GM18511 (cell line): ENCODE results near the gene ZKSCAN5.
"Not testable (repeated sequence)": the region's sequence is repeated elsewhere in the genome, so short reads cannot be mapped to it uniquely, and the experiment has no call there.

Experiments
- ATAC-seq: cut with Tn5 transposase; IDR thresholded peaks from one replicate; pipeline ENCODE4 v1.9.1; 2021; ENCODE audit warnings: mild to moderate bottlenecking, moderate library complexity; ENCODE audit not compliant: unreplicated experiment

The ZKSCAN5 gene

DNA sequence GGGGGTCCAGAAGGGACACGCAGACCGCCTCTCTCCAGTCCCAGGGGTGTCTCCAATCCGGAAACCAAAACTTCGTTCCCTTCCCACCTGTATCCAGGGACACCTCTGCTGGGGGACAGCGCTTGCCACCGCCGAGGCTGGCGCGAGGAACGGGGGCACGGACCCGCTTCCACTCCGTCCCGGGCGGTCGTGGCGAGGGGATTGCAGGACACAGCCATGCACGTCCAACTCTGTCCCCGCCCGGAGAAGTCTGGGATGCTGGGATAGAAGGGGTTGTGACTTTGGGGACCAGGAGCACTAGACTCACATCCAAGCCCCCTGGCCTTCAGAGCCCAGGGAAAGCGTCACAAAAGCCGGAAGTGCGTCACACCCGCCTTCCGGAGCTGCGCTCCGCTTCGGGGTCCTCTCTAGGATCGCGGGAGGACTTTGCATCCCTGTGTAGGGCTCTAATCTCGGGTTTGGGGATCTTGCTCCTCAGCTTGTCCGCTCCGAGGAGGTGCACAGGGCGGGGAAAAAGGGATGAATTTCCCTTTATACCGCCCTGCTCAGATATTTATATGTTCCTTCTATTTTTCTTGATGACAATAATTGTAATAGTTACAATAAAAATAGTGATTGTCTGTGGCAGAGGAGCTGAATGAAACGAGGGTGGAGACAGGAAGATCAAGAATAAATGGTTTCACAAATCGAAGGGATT lies 47.5 kb downstream of the ZKSCAN5 start, which contains the start of gene FAM200A:
Gene FAM200A, minus strand, starts transcription at position 348 of the 697 bp plus-strand sequence. CDS start 3,707 bp downstream, outside the sequence.
- peak; percentile 97 for ATAC-seq

DNA sequence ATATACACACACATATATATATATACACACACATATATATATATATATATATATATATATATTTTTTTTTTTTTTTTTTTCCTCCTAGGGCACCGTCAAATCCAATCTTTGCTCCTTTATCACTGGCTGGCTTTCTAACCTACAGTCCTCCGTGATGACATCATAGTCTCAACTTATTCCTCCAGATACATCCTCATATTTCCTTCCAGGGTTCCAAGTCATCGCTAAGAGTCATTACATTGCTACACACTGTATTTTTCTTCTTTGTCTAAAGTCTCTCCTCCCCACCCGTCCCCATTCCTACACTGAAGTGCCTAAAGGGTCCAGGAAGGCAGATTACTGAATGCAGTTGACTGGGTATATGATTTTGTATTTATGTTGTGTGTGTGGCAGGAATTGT lies 48.6 kb downstream of the ZKSCAN5 start:
- no peak for ATAC-seq

DNA sequence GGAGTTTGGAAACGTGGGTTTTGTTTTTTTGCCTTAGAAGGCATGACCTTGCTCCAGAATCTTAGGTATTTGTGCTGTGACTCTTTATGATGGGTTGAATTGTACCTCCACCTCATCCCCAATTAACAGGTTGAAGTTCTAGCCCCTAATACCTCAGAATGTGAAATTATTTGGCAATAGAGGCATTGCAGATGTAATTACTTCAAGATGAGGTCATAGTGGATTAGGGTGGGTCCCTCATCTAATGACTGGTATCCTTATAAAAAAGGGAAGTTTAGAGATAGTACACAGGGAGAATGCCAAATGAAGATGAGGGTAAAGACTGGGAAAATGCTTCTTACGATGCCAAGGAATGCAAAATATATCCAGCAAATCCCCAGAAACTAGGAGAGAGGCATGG lies 50.5 kb downstream of the ZKSCAN5 start:
- no peak for ATAC-seq

DNA sequence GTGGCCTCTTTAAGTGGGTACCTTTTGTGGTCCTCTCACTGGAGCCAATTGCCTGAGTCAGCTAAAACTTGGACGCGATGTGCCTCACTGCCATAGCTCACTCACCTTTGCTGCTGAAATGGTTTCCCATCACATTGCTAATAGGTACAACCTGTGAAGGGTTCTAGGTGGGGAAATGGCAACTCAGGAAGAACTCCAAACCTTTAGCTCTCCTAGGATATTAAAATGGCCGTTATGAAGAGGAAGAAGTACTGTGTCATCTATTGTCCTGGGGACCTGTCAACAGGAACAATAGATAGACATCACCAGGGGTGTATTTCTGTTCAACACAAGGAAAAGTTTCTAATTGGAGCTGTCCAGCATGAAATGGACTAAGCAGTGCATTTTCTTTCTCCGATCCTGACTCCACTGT lies 52.7 kb downstream of the ZKSCAN5 start:
- no peak for ATAC-seq

DNA sequence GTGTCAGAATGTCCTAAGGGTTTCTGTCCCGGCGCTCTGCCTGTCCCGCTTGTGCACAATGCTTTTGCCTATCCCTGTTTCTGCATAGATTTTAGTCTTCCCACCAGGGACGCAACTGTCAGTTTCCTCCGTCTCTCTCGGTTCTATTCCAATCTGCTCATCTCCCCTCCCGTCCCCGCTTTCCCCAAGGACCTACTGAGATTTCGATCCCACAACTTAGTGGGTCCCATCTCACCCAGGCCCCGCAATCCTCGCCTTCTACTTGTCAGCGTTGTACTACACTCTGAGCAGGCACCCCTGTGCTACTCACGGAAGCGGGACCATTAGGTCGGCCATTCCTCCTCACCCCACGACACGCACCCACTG lies 53.5 kb downstream of the ZKSCAN5 start:
- peak; percentile 57 for ATAC-seq

DNA sequence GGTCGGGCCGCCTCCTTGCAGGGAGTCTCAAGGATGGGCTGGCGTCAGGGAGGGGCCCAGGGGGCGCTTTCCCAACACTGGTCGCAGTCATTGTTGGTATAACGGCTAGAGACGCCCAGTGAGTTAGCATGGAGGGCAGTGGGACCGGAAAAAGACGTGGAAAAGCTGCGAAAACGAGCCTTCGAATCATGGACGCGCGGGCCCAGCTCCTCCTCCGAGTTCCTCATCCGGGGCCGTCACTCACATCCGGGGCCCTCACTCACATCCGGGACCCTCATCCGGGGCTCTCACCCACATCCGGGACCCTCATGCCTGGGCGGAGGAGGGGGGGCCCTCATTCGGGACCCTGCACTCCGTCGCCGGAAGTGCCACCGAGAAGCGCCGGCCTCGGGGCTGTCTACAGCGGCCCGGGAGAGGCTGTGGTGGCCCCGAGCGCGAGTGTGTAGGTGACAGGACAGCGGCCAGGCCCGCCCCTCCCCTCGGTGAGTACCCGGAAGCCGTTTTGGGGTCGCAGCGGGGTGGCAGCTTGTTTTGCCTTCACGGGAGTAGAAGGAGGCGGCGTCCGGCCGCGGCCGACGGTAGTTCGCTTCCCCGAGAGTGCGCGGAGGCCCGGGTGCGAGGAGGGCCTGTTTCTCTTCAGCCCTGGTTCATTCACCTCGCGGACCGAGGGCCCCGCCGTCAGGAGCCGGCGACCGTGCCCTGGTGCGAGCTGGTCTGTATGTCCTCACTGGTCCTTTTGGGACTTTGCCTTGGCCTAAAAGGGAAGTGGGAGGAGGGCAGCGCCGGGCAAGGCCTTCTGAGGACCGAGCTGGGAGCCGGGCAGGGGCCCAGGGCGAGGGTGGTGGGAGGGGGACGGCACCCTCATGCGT lies 54.1 kb downstream of the ZKSCAN5 start, which contains the start of gene ZNF655:
Gene ZNF655, plus strand, starts transcription at position 337 of the 869 bp plus-strand sequence. CDS start 1,918 bp downstream, outside the sequence.
- peak; percentile 86 for ATAC-seq

DNA sequence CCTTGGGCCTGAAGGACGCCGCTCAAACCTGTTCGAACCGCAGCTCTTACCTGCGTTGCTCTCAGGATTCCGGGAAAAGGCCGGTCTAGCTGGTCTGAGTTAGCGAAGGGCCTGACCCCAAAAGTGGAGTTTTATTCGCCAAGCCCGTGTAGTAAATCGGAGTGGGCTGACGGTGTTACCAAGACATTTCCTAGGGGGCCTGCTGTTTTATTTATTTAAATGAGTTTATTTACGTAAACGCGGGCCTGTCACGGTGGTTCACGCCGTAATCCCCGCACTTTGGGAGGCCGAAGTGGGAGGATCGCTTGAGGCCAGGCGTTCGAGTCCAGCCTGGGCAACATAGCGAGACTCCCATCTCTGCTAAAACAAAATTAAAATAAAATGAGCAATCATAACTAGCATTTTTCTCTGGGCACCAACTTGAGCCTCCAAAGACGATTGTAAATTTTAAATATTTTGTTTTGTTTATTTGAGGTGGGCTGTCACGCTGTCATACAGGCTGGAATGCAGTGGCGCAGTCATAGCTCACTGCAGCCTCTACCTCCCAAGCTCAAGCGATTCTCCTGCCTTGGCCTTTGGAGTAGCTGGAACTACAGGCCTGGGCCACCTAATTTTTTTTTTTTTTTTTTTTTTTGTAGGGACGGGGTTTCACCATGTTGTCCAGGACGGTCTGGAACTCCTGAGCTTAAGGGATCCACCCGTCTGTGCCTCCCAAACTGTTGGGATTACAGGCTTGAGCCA lies 54.9 kb downstream of the ZKSCAN5 start:
- no peak for ATAC-seq

DNA sequence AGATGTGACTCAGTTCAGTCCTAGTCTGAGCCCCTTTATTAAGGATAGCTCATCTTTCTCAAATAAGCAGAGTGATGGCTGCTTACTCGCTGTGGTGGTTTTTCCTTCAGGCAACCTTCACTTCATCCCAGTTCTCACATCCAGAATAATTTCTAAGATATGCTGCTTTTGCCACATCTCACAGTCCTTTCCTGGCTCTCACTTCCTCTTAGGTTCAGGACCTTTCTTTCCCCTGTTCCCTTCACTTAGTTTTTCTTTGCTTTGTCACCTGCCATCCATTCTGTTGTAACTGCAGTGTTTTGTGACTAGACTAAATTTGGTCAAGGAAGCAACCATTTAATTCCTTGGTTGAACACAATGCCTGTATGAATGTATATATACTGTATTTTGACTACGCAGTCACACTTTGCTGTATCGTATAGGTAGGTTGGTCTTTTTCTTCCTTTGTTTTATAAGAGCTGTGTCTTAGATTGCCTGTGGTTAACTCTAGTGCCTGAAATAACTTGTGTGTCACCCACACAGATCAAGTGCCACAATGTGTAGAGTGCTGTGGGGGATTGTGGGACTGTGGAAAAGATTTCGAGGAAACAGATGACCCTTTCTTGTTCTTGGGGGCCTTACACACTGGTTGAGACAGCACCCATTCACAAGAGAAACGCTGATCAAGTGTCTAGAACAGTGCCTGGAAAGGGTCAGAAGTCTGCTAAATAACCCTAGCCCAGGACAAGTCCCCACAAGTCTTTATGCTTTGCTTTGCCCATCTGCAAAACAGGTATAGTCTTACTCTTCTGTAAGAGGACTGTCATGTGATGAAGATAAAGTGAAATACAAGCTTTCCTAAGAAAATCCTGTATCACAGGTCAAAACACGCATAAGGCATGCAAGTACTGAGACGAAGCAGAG lies 56.6 kb downstream of the ZKSCAN5 start:
- no peak for ATAC-seq

DNA sequence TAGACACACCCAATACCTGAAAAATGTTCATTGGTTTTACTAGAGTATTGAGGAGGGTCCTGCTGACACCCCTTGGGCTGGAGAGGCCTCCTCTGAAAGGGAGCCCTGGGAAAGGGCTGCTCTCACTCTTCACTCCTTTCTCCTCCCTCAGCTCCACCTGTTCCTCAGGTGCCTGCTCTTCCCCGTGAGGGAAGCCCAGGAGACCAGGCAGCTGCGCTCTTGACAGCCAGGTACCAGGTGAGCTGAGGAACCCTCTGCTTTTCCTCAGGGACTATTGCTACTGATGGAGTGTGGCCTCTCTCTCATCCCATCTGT lies 57.2 kb downstream of the ZKSCAN5 start:
- ATAC-seq = no peak

DNA sequence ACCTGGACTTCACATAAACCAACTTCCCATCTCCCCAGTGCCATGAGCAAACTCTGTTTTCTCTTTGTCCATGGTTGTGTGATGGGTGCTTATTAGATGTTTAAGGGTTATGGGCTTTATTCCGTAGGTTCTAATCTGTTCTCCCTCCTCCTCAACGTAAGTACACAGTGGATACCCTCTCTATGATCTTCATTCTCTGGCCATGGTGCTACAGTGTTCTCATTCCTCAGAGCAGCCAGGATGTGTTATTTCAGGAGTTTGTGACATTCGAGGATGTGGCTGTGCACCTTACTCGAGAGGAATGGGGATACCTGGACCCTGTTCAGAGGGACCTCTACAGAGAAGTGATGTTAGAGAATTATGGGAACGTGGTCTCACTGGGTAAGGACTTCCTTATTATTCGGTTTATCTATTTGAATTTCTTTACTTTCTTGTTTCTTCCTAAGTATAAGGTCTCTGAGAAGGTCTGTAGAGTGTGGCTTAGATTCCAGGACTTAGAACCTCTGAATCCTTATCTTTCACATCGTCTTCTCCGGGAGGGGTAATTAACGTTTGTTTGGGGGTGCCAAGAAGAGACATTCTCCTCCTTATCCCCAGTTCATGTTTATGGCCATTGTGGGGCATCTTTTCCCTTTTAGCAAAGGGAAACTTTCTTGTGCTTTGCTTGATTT lies 57.8 kb downstream of the ZKSCAN5 start:
- ATAC-seq = no peak

DNA sequence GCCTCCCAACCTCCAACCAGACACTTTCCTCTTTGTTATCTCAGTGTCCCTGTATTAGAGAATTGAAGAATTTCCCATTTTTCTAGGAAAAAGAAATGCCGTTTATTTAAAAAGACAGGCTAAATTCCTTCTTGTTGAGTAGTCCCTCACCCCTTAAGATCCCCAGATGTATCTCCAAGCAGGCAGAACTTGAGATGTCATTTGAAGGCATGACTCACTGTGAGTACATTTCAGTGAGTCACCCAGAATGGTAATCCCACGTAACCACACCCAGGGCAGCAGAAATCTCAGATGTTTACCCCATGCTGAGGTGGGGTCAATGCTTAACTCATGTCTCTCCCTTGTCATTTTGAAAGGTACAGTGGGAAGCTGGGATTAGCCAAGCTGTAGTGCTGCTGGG lies 58.4 kb downstream of the ZKSCAN5 start:
- no peak for ATAC-seq

DNA sequence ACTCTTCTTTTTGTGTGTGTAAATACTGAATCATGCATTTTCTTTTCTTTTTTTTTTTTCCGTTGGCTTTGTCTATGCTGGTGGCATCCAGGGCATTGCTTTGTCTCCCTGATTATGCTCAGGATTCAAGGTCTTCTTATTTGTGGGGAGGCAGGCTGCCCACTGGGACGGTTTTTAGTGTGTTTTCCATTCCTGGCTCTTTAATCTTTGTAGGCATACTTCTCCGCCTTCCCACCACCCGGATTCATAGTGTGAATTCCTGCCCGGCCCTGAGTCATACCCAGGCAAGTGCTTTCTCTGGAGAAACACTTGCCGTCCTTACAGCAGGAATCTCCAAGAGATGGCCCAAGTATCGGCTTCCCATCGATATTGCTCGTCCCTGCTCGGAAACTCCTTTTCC lies 59.2 kb downstream of the ZKSCAN5 start:
- no peak for ATAC-seq

DNA sequence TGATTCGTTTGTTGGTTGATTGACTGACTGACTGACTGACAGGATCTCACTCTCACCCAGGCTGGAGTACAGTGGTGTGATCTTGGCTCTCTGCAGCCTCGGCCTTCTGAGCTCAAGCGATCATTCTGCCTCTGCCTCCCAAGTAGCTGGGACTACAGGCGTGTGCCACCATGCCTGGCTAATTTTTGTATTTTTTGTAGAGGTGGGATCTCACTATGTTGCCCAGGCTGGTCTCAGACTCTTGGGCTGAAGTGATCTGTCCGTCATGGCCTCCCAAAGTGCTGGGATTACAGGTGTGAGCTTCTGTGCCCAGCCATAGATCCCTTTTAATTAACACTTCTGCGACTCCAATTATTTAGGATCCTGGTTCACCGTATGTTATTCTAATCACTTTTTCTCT lies 64.3 kb downstream of the ZKSCAN5 start:
- not testable (repeated sequence) for ATAC-seq

DNA sequence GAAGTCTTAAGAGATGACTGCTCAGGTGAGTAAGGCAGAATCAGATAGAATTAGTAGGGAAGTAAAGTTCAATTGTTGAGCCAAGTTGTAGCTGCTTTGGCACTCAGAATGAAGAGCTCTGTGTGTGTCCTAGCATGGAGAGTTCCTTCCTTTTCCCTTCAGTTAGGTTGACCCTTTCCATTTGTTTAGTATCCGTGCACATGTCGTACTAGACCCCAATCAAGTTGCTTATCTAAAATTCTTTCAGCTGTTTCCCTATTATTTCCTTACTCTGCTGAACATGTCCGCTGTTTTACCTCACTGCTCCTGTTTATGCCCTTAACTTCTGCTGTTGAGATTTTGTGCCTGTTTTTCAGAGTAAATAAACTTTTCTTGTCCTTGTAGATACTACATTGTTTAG lies 67.3 kb downstream of the ZKSCAN5 start:
- ATAC-seq = no peak

DNA sequence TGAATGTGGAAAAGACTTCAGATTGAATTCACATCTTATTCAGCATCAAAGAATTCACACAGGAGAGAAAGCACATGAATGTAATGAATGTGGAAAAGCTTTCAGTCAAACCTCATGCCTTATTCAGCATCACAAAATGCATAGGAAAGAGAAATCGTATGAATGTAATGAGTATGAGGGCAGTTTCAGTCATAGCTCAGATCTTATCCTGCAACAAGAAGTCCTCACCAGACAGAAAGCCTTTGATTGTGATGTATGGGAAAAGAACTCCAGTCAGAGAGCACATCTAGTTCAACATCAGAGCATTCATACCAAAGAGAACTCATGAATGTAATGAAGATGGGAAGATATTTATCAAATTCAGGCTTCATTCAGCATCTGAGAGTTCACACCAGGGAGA lies 68.8 kb downstream of the ZKSCAN5 start:
- no peak for ATAC-seq

DNA sequence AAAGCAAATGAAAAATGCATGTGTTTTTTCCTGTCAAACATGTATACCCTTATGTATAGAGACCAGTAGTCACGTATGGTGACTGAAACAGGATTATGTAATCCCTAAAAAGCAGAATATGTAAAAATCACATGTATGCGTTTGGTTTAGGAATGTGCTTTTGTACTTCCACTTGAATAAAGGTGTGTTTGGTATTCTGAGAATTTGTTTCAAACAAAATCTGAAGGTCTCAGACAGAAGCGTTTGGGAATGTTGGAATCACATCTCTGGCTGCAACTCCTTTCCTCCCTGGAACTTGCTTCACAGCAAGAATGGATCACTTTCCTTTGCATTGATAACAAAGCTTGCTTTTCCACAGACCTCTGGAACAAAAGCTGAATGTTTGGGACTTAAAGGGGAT lies 71.8 kb downstream of the ZKSCAN5 start:
- no peak for ATAC-seq

DNA sequence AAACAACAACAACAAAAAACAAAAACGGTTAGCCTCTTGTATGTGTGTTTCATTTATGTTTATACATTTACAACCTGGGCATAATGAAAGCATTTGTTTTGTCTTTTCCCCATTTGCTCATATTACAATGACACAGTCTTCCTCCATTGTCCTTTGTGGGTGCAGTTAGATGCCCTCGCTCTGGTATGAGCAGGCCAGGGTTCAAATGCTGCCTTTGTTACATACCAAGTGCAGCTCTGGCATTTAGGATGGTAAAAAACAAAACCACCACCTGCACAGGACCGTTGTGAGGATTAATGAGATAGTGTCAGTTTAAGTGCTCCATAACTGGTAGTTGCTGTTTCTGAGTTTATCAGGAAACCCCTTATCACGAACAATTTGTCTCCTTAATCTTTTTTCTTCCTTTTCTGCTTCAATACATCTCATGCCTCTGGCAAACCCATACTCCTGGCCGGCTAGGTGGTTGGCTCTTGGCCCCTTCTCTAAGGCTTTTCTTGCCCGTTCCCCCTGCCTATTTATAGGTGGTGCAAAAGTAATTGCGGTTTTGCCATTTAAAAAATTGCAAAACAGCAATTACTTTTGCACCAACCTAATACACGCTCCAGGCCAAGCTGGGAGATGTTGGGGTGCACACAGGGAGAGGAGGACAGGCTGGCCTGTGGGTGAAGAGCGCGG lies 75.0 kb downstream of the ZKSCAN5 start:
- no peak for ATAC-seq

DNA sequence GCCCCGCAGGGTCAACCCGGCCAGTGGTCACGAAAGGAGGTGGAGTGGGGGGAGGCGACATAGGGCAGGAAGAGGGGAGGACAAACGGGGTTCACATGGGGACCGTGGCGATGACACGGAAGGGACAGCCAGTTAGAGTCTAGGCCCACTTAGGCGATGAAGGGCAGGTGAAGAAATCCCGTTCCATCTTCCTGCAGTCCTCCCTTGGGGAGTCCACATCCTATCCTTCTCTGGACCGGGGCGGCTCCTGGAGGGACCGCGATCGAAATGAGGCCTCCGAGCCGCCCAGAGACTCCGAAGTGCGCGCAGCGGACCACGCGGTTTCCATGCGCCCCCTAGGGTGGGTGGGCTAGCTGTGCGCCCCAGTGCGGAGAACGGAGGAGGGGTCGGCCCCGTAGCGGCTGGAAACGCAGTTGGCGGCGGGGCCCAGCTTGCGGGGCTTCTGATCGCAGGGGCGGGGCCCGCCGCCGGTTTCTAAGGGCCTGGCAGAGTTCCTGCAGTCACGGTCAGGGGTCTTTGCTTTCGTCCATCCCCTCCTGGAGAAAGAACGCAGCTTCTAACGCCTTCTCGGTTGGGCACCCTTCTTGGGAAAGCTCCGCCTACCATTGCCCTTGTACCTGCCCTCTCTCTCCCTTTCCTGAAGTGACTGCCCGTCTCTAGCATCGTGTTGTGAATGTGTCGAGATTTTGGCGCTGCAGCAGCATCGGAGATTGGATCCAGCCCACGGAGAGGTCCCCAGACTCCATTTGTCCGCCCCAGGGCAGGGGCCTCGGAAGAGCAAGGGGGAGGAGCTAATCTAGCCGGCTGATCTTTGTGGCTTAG lies 75.7 kb downstream of the ZKSCAN5 start:
- ATAC-seq = no peak
